Osteocyte (in vitro differentiated cells): ENCODE data around the gene TPSG1. TPM values are rescaled to one million over a fixed set of nuclear protein-coding genes. Genes with fewer than 3 reads are reported as not detected.

Experiments
- DNase-seq: peaks from one replicate; pipeline ENCODE4 v3.0.0; 2021; ENCODE audit warnings: mixed read lengths; ENCODE audit not compliant: unreplicated experiment; ENCODE audit errors: extremely low spot score
- H3K27ac Mint-ChIP-seq: one replicate; pipeline ENCODE4 v1.8.0; 2021; ENCODE audit warnings: mild to moderate bottlenecking, mixed read lengths; ENCODE audit not compliant: unreplicated experiment
- H3K27me3 Mint-ChIP-seq: one replicate; pipeline ENCODE4 v1.8.0; 2021; ENCODE audit warnings: mixed read lengths; ENCODE audit not compliant: unreplicated experiment
- H3K36me3 Mint-ChIP-seq: one replicate; pipeline ENCODE4 v1.8.0; 2021; ENCODE audit warnings: mixed read lengths; ENCODE audit not compliant: unreplicated experiment
- H3K4me1 Mint-ChIP-seq: one replicate; pipeline ENCODE4 v1.8.0; 2021; ENCODE audit warnings: mixed read lengths; ENCODE audit not compliant: unreplicated experiment
- H3K4me3 Mint-ChIP-seq: one replicate; pipeline ENCODE4 v1.8.0; 2021; ENCODE audit warnings: mild to moderate bottlenecking, moderate library complexity, mixed read lengths; ENCODE audit not compliant: unreplicated experiment
- H3K9me3 Mint-ChIP-seq: one replicate; pipeline ENCODE4 v1.8.0; 2021; ENCODE audit warnings: mixed read lengths; ENCODE audit not compliant: unreplicated experiment
- CTCF ChIP-seq: fragments of 200-600 bp; sonication (generic); IDR thresholded peaks from 2 replicates; pipeline ENCODE4 v1.5.0; 2021; ENCODE audit warnings: antibody characterized with exemption, mild to moderate bottlenecking, moderate library complexity
- total RNA-seq: library from RNA; stranded (reverse); gene quantifications from 2 replicates; pipeline ENCODE4 v1.2.1, GENCODE V29; 2021

Gene TPSG1
- total RNA-seq, 1 donor from 2014 or later: not detected

- H3K27ac Mint-ChIP-seq: no peak overlapping the region
- peaks cover 3% of the 10 kb centered on the region for H3K36me3 Mint-ChIP-seq
- H3K9me3 Mint-ChIP-seq: no peaks in the 10 kb centered on the region
- no peak for TF ChIP-seq CTCF
- no peak for DNase-seq
- H3K4me3 Mint-ChIP-seq: no peak overlapping the region
- H3K4me1 Mint-ChIP-seq: no peaks in the 10 kb centered on the region
- no peaks in the 10 kb centered on the region for H3K27me3 Mint-ChIP-seq
Measured at GRCh38 chr16:1209081-1209480, 16.0 kb downstream of the TPSG1 start.

GRCh38 chr16:1208239-1208830 is 16.7 kb downstream of the TPSG1 start:
- no peaks in the 10 kb centered on the region for H3K27me3 Mint-ChIP-seq
- no peak overlapping the region for H3K27ac Mint-ChIP-seq
- TF ChIP-seq CTCF: no peak
- no peak overlapping the region for H3K4me3 Mint-ChIP-seq
- DNase-seq: no peak
- no peaks in the 10 kb centered on the region for H3K9me3 Mint-ChIP-seq
- H3K36me3 Mint-ChIP-seq: peaks cover 3% of the 10 kb centered on the region
- H3K4me1 Mint-ChIP-seq: no peaks in the 10 kb centered on the region

GRCh38 chr16:1206786-1207185 is 18.3 kb downstream of the TPSG1 start:
- H3K9me3 Mint-ChIP-seq: no peaks in the 10 kb centered on the region
- TF ChIP-seq CTCF: no peak
- no peaks in the 10 kb centered on the region for H3K27me3 Mint-ChIP-seq
- DNase-seq: no peak
- no peaks in the 10 kb centered on the region for H3K4me1 Mint-ChIP-seq
- no peak overlapping the region for H3K27ac Mint-ChIP-seq
- peaks cover 3% of the 10 kb centered on the region for H3K36me3 Mint-ChIP-seq
- no peak overlapping the region for H3K4me3 Mint-ChIP-seq

GRCh38 chr16:1206326-1206725 is 18.7 kb downstream of the TPSG1 start:
- Mint-ChIP-seq H3K4me3 (no peak overlapping the region), H3K9me3 (no peaks in the 10 kb centered on the region), H3K4me1 (no peaks in the 10 kb centered on the region), H3K27ac (no peak overlapping the region), H3K36me3 (peaks cover 5% of the 10 kb centered on the region), H3K27me3 (no peaks in the 10 kb centered on the region)
- TF ChIP-seq CTCF: no peak
- no peak for DNase-seq

- TF ChIP-seq CTCF: no peak
- Mint-ChIP-seq H3K9me3 (no peaks in the 10 kb centered on the region), H3K27me3 (no peaks in the 10 kb centered on the region), H3K36me3 (peaks cover 7% of the 10 kb centered on the region), H3K27ac (no peak overlapping the region), H3K4me3 (no peak overlapping the region), H3K4me1 (no peaks in the 10 kb centered on the region)
- DNase-seq: no peak
Measured at GRCh38 chr16:1204933-1205332, 20.1 kb downstream of the TPSG1 start.
